ENCODE results near the gene TCN1.

The TCN1 gene

GRCh38 chr11:59807047-59807610, 59.2 kb downstream of the TCN1 start:
- no peak for DNase-seq (ENCODE audit: low spot score)

GRCh38 chr11:59804061-59804460, 62.2 kb downstream of the TCN1 start:
- DNase-seq (ENCODE audit: low spot score) = no peak

Data from HuH-7 (cell line).